Measurements from ENCODE around the gene BUD23. TPM values are rescaled to one million over a fixed set of nuclear protein-coding genes. Genes with fewer than 3 reads are reported as not detected.

BUD23 gene
- total RNA-seq, 2 experiments from 2014 or later = 108 TPM

DNA sequence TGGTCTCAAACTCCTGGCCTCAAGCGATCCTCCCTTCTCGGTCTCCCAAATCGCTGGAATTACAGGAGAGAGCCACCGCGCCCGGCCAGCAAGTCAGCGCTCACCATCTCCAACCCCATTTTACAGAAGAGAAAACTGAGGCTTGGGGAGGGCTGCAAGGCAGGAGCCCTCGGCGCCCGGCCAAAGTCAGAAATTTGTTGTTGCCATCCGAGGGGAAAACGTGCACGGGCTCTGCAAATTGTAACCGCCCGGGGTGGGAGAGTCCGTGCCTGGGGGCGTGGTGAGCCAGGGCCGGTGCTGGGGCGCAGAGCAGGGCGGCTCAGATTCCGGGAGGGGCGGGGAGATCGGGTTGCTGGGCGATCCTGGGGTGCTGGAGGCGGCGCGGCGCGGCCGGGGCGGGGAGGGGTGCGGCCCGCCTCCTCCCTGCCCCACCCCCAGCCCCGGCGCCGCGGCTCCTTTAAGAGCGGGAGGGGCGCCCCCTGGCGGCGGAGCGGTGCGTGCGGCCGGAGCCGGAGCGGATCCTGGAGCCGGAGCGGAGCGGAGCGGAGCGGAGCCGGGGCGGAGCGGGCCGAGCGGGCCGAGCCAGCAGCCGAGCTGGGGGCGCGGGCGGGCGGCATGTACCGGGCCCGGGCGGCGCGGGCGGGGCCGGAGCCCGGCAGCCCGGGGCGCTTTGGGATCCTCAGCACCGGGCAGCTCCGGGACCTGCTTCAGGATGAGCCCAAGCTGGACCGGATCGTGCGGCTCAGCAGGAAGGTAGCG, 15.9 kb upstream of the BUD23 start, which contains the start of gene VPS37D:
Gene VPS37D, plus strand, starts transcription at position 488 of the 759 bp plus-strand sequence. Its CDS starts 128 bp downstream, at position 616.
- ChIA-PET POLR2A (interaction anchor here (0.8 to 1.4 kb wide), 2 partner anchors 42 to 52 kb away, joined by 3 to 4 read pairs; partner anchors contain the start of gene STX1A), CTCF (interaction anchor here (0.6 to 5.3 kb wide), 19 partner anchors 8 to 80 kb away, joined by 3 to 37 read pairs (median 3); partner anchors contain the start of genes ABHD11, MLXIPL and STX1A)
- DNase-seq (peak; percentile 92), ATAC-seq (peak; percentile 95)
- Mint-ChIP-seq H3K27ac (no peak within 1 kb of the TSS), H3K36me3 (ENCODE audit: low read depth) (no peaks in the 10 kb centered on the region), H3K27me3 (peaks cover 30% of the 10 kb centered on the region), H3K9me3 (peaks cover 7% of the 10 kb centered on the region), H3K4me1 (ENCODE audit: low read depth) (peaks cover 11% of the 10 kb centered on the region), H3K4me3 (peak within 1 kb of the TSS; percentile 67)
- peak; percentile 66 for TF ChIP-seq CTCF (IDR thresholded peaks at IDR 0.05)
- intact Hi-C loops (cut with micrococcal nuclease) = loop anchor here (2.0 to 5.0 kb wide), 2 partner anchors 60 to 61 kb away; no protein-coding TSS in a partner anchor

- Mint-ChIP-seq H3K27ac (no peak overlapping the region), H3K9me3 (peaks cover under 1% of the 10 kb centered on the region), H3K36me3 (ENCODE audit: low read depth) (no peaks in the 10 kb centered on the region), H3K4me1 (ENCODE audit: low read depth) (peaks cover 11% of the 10 kb centered on the region), H3K27me3 (peaks cover 26% of the 10 kb centered on the region), H3K4me3 (peak overlapping the region; percentile 62)
- CTCF ChIA-PET = interaction anchor here (0.6 to 5.3 kb wide), 18 partner anchors 8 to 81 kb away, joined by 3 to 37 read pairs (median 3); partner anchors contain the start of genes ABHD11, MLXIPL and STX1A
- ATAC-seq (no peak), DNase-seq (no peak)
- POLR2A ChIA-PET = interaction anchor here (0.8 to 1.5 kb wide), 3 partner anchors 15 to 51 kb away, joined by 3 to 4 read pairs (median 4); partner anchors contain the start of genes BUD23, DNAJC30 and STX1A
- intact Hi-C loops (cut with micrococcal nuclease) = loop anchor here (2.0 to 5.0 kb wide), 2 partner anchors 59 to 61 kb away; no protein-coding TSS in a partner anchor
- no peak for TF ChIP-seq CTCF (IDR thresholded peaks at IDR 0.05)
Measured at GRCh38 chr7:73668103-73668885, 15.1 kb upstream of the BUD23 start.

GRCh38 chr7:73668886-73669230, 14.5 kb upstream of the BUD23 start:
- no peak for DNase-seq
- ChIA-PET CTCF (interaction anchor here (1.3 to 5.3 kb wide), 4 partner anchors 24 to 65 kb away, joined by 3 to 37 read pairs (median 4); no protein-coding TSS in a partner anchor), POLR2A (interaction anchor here (1.4 to 1.5 kb wide), 2 partner anchors 15 to 51 kb away, joined by 3 to 4 read pairs; partner anchors contain the start of genes BUD23, DNAJC30 and STX1A)
- no peaks in the 10 kb centered on the region for H3K36me3 Mint-ChIP-seq (ENCODE audit: low read depth)
- TF ChIP-seq CTCF (IDR thresholded peaks at IDR 0.05) = no peak
- peaks cover 11% of the 10 kb centered on the region for H3K4me1 Mint-ChIP-seq (ENCODE audit: low read depth)
- H3K27me3 Mint-ChIP-seq = peaks cover 25% of the 10 kb centered on the region
- H3K9me3 Mint-ChIP-seq = no peaks in the 10 kb centered on the region
- no peak for ATAC-seq
- H3K27ac Mint-ChIP-seq = no peak overlapping the region
- intact Hi-C loops (cut with micrococcal nuclease) = loop anchor here (2.0 to 5.0 kb wide), 2 partner anchors 58 to 62 kb away; no protein-coding TSS in a partner anchor
- peak overlapping the region; percentile 62 for H3K4me3 Mint-ChIP-seq

DNA sequence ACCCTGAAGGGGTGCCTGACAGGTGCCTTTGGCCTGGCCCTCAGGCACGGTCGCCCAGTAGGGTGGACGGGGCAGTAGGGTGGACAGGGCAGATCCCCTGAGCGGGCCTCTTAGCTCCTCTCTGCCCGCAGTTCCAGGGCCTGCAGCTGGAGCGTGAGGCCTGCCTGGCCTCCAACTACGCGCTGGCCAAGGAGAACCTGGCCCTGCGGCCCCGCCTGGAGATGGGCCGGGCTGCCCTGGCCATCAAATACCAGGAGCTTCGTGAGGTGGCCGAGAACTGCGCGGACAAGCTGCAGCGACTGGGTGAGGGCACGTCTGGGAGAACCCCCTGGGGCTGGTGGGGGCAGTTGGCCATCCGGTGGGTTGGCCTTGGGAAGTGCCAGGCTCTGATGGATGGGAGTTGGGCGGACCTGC, 14.1 kb upstream of the BUD23 start:
- intact Hi-C loops (cut with micrococcal nuclease) = loop anchor here (2.0 to 5.0 kb wide), 2 partner anchors 58 to 62 kb away; no protein-coding TSS in a partner anchor
- Mint-ChIP-seq H3K36me3 (ENCODE audit: low read depth) (no peaks in the 10 kb centered on the region), H3K4me1 (ENCODE audit: low read depth) (peaks cover 11% of the 10 kb centered on the region), H3K27me3 (peaks cover 22% of the 10 kb centered on the region), H3K27ac (no peak overlapping the region), H3K4me3 (no peak overlapping the region), H3K9me3 (no peaks in the 10 kb centered on the region)
- POLR2A ChIA-PET = interaction anchor here (1.5 kb wide), 1 partner anchor 14 kb away, joined by 4 read pairs; the partner anchor contains the start of genes BUD23 and DNAJC30
- ATAC-seq (no peak), DNase-seq (no peak)
- no peak for TF ChIP-seq CTCF (IDR thresholded peaks at IDR 0.05)
- CTCF ChIA-PET = interaction anchor here (5.3 kb wide), 1 partner anchor 62 kb away, joined by 37 read pairs; no protein-coding TSS in a partner anchor

Data from activated CD8-positive, alpha-beta T cell treated with anti-CD3 and anti-CD28 coated beads for 36 hours (primary cell).